Endometrial microvascular endothelial cells (primary cell): Measurements from ENCODE around the gene CLDN20. TPM values are rescaled to one million over a fixed set of nuclear protein-coding genes. Genes with fewer than 3 reads are reported as not detected.
"Not testable (repeated sequence)": the region's sequence is repeated elsewhere in the genome, so short reads cannot be mapped to it uniquely, and the experiment has no call there.

ENCODE experiments used
- in situ Hi-C: cut with HindIII; loops from 2 replicates; pipeline ENCODE4 v1.10.0; 2017; ENCODE audit warnings: low sequenced_read_pairs, low pct_unique_long_range_greater_than_20kb; ENCODE audit errors: inconsistent ontology term
- total RNA-seq: library from RNA; depleted of rRNA; stranded (reverse); fragments of >200 nt; gene quantifications from one replicate; pipeline ENCODE4 v1.2.3, GENCODE V29; 2015; ENCODE audit errors: inconsistent ontology term

CLDN20 gene
- total RNA-seq, 1 donor from 2014 or later = not detected

DNA sequence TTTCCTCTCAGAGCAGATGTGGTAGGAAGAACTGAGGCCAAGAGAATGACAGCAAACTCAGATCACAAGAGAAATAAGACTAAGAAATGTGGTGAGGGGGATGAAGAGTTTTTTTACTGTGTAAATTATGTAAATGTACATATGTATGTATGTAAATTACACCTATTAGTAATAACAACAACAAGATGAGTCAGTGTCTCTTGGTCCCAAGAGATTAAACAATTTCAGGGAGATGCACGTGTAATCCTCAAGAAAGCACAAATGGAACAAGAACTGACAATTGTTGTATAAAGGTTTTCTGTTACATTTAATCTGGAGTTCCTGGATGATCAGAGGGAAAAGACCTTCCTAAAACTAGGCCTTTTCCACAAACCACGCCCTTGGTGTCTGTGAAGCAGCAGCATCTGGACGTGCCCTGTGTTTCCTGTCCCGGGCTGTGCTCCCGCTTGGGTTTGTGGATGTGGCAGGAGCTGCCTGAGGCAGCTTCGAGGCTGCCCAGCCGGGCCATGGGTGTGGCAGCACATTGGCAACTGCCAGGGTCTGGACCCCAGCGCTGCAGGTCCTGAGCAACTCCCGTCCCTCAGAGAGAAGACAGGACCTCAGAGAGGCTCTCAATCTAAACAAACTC lies 994 bp downstream of the CLDN20 start:
- in situ Hi-C loops = no loop called here

DNA sequence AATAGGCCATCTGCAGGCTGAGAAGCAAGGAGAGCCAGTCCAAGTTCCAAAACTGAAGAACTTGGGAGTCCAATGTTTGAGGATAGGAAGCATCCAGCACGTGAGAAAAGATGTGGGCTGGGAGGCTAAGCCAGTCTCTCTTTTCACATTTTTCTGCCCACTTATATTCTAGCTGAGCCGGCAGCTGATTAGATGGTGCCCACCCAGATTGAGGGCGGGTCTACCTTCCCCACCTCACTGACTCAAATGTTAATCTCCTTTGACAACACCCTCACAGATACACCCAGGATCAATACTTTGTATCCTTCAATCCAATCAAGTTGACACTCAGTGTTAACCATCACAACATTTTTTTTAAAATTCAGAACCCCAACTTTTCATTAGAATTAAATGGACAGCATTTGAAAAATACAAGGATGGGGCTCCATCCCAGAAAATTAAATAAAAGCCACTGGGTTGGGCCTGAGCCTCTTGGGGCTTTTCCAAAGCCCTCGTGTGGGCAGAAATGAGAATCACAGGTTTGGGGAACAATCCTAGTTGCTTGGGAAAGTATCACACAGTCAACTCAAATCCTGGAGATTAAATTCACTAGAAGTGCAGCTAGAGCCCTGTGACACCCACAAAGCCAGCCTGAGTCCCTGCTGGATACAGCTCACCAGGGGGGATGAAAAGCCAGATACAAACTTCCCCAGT lies 2.2 kb downstream of the CLDN20 start:
- in situ Hi-C loops = no loop called here

DNA sequence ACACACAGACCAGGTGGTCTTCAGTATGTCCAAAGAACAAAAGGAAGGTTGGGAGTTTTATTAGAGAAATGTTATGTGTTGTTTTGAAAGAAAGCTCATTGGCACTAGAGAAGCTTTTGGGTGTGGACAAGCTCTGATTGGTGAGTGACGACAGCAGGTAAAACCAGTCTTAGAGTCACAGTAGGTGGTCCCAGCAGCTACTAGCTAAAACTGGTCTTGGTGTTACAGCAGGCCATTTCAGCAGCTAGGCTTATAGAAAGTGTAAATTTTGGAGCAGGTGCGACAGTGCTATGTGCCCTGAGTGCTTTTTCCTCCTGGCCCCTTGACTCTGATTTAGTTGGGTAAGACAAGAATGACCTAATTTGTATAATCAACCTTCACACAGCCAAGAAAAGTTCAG lies 3.6 kb downstream of the CLDN20 start:
- in situ Hi-C loops = no loop called here

DNA sequence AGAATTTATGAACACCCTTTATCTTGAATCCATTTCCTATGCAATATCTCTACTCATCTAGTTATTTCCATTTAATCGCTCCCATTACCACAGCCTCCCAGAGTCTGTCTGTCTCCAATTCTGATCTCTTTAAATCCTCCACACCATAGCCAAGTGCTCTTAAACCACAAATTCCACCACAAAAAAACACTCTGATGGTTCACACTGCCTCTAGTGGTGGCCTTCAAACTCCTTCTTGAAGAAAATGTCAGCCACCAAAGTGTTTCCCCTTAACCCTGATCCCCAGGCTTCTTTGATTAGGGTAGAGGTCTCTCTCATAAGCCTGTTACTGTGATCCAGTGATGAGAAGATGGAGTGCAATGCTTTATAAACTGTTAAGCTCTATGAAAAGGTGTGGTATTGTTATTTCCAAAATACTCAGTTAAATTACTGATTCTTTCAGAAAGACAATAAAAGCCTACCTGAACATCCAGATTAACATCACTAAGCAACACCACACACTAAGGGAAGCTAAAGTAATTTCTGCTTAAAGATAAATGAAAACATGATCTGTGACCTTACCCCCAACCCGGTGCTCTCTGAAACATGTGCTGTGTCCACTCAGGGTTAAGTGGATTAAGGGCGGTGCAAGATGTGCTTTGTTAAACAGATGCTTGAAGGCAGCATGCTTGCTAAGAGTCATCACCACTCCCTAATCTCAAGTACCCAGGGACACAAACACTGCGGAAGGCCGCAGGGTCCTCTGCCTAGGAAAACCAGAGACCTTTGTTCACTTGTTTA lies 4.5 kb downstream of the CLDN20 start:
- in situ Hi-C loops = not testable (repeated sequence)

DNA sequence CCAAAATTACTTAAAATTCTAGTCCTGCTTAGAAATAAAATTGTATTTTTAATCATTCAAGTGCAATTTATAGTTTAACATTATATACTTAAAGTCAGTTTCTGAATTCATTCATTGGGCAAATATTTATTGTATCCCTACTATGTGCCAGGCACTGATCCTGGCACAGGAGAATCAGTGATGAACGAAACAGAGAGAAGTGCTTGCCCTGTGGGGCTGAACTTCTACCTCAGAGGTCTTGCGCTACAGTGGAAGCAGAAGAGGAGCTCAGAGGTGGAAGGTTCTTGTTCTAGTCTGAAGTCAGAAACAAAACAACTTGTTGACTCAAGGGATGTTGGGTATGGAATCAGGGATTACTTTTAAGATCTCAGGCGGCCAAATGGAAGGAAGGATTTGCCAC lies 6.0 kb downstream of the CLDN20 start:
- in situ Hi-C loops = no loop called here

DNA sequence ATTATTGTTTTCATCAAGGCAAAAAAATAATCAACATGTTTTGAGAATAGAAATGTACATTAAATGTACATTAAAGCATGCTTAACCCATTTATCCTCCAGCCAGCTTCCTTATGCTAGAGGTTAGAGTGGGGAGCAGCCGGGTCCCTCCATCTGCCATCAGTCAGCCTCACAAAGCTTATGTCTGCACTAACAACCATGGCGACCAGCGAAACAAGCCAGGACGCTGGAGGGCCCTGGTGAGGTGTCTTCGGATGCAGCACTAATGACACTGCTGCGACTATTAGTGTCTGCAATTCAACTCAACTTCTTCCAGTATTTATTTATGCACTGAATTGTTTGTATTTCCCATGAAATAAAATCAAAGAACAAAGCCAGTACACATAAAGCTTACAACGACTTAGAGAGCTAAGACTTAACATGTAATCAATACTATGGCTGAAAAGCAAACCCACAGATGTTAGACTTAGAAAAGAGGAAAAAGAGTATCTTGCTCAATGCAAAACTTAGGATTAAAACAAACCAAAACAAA lies 6.8 kb downstream of the CLDN20 start:
- in situ Hi-C loops = no loop called here

DNA sequence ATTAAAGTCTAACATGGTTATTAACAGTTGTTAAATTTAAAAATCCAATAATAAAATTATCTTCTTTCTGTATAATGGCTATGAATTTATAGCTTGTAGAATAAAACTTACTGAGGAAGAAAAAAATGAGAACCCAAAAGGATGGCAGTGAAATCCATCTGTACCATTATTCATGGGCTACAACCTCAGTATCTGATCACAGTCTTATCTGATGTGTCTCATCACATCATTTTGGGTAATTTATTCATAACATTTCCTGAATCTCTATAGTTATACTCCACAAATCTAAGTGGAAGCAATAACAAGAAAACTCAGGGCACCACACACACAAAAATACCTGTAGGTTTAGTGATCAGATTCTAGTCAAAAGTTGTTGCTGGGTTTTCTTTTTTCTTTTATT lies 7.3 kb downstream of the CLDN20 start:
- in situ Hi-C loops = no loop called here

DNA sequence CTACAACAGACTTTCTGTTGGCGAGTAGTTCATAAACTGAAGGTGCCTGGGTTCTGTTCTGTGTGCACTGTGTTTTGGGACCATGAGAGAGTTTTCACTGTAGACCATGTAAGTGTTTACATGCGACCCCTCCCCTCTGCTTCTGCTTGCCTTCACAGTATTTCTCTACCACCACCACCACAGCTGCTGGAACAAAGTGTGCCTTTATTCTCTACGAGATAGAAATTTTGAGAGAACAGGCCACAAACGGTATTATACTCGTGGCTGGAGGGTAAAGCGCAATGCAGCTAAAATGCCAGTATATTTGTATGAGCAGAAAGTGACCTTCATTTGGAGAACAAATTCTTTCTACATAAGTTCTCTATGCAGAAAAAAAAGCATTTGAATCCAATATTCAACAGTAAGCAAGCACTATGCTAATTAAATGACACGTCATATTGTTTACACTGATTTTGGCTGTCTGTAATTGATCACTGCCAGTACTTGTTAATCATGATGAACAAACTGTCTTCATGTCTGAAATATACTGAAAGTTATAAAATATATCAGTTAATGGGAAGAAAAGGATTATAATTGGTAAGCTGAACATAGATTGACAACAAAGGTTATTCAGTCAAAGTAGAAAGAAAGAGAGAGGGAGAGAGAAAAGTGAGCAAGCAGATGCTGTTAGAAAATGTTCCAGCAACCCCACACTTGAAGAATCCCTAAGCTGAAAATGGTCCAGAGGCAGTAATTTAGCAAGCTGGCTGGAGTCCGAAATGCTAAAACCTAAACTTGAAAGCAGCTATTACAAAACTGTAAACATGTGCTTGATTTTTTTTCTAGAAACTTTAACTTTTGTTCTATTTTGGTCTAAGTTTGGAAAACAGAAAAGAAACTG lies 8.8 kb downstream of the CLDN20 start:
- in situ Hi-C loops = no loop called here

DNA sequence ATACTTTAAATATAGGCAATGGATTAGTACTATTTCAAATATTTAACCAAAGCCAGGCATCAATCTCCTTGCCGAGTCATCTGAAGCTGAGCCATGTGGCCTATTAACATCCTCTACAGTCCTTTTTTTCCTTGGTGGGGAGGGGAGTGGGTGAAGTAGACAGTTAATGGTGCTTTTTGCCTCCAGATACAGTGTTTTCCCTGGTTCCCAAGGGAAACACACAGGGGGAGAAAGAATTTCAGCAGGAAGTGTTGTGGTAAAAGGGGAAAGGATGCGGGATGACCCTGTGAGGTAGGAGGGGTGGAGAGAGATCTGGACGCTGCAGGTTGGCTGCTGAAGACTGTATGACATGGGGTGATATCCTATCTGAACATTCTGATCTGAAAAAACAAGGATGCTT lies 9.6 kb downstream of the CLDN20 start:
- in situ Hi-C loops = no loop called here

DNA sequence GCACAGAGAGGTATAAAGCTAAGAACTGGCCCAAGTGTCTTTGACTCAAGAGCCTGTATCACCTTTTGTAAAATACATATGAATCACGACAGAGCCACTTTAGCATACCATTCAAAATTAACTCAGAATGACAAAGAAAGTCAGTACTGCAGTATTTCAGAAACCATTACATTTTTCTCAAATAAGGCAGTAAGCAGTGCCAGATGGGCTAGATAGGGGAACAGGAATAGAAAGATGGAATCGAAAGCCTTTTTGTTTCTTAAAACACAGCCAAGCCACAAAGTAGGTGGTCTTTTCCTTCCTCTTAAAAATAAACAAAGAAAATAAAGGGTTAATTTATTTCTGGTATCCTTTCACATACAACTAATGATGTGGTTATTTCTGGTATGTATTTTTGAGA lies 10.3 kb downstream of the CLDN20 start:
- in situ Hi-C loops = no loop called here

DNA sequence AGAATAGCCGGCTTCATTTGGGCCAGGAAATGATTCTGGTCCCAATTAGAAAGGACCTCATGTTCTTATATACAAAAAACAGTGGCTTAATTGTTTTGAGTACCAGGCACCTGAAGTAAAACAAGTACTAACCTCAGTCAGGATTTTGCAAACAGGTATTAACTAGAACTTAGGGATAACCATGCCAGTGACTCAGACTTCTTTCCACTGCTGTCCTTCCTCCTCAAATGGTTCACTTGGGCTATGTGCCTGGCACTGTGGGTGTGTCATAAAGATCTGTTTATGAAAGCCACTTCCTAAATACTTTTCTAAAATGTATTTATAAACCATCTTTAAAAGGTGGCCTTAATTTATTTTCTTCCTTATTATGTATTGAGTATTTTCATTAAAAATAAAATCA lies 10.7 kb downstream of the CLDN20 start:
- in situ Hi-C loops = no loop called here

DNA sequence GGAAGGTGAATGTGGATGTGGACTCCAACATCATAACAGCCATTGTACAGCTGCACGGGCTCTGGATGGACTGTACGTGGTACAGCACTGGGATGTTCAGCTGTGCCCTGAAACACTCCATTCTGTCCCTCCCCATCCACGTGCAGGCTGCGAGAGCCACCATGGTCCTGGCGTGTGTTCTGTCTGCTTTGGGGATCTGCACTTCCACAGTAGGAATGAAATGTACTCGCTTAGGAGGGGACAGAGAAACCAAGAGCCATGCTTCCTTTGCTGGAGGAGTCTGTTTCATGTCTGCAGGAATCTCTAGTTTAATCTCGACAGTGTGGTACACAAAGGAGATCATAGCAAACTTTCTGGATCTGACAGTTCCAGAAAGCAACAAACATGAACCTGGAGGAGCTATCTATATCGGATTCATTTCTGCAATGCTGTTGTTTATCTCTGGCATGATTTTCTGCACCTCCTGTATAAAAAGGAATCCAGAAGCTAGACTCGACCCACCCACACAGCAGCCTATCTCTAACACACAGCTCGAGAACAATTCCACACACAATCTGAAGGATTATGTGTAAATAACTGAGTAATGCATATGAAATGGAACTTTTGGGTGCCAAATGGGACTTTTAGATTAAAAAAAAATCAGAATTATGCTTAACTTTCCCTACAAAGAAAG lies 12.1 kb downstream of the CLDN20 start:
- in situ Hi-C loops = no loop called here

DNA sequence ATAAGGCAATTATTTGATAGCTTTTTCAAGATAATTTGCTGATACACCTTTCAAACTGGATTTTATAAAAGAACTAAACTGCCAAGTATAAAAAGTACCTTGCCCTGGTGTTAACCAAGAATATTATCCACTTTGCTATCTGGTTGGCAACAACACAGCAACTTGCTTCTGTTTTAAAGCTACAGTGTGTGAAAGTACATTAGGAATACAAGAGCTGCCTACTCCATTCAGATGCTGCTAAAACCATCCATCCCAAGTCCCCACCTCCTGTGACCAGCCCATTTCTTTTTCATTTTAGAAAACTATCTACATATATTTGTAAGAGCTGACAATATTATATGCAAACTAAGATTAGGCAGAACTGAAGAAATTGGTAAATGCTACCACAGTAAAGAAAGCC lies 12.8 kb downstream of the CLDN20 start:
- in situ Hi-C loops = no loop called here

DNA sequence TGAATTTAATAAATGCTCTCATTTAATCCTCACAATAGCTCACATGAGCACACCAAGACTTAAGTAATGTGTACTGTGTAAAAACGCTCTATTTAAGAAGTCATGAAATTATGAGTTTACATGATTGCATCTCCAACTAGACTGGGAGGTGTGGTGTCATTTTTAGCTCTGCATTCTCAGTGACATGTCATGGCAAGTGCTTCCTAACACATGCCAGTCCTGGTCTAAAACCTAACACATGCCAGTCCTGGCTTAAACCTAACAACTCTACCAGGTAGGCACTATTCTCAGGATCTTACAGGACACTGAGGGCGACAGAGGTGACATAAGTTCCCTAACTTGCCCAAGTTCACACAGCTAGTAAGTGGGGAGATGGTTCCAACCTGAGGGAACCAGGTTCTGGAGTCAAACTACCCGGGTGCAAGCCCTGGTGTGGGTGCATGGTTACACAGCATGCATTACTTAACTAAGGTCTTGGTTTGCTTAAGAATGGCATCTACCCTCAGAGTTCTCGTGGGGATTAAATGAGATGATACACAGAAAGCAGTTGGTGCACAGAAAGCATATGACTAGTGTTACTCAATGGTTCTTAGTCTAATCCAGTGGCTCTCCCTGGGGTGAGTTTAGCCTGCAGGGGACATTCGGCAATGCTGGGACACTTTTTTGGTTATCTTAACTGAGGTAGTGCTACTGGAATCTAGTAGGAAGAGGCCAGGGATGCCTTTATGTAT lies 14.7 kb downstream of the CLDN20 start:
- in situ Hi-C loops = no loop called here

DNA sequence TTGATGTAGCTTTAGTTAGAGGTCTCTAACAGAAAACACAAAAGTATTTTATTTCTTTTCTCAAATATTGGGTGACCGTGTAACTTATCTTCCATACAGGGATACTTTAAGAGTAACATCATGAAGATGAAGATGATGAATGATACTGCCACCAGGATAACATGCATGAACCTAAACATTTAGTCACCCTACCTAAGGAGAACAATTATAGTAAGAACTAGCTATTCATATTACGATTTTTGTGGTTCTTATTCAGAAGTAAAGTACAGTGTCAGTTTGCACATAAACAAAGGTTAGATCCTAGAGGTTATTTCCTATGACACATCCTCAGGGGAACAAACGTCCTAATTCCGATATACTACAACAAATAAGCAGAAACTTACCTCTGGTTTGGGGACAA lies 21.0 kb downstream of the CLDN20 start:
- in situ Hi-C loops = no loop called here

DNA sequence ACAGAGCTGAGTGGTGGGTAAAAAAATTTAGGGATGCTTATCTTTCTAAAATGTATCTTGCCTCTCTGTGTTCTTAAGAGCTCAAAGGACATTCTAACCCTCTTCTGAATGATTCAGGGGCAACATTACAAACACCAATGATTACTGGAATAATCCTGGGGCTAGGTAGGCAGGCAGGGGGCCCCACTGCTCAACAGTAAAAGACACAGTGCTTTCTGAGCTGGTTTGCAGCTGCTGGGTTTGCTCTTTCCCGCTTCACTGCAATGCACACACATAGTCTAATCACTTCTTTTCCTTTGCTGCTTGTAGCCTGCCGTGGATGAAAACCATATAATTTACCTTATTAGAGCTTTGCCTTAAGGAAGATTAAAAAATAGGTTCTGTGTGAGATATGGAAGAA lies 23.9 kb downstream of the CLDN20 start:
- in situ Hi-C loops = no loop called here

DNA sequence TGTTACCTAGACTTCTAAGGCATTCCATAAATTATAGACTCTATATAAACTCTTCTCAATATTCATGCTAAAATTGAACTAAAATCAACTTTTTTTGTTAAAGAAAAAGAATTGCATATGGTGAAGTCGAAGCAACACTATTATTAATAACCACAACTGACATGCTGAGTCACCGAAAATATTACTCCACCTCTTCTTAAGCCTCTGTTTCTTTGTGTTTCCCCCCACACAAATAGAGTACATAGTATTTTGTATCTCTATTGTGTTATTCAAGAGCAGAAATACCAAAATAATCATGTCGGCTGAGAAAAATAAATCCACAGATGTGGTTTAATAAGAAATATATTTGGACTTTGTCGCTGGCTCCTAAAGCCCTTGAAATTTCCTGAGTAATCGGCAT lies 26.7 kb downstream of the CLDN20 start:
- in situ Hi-C loops = no loop called here

DNA sequence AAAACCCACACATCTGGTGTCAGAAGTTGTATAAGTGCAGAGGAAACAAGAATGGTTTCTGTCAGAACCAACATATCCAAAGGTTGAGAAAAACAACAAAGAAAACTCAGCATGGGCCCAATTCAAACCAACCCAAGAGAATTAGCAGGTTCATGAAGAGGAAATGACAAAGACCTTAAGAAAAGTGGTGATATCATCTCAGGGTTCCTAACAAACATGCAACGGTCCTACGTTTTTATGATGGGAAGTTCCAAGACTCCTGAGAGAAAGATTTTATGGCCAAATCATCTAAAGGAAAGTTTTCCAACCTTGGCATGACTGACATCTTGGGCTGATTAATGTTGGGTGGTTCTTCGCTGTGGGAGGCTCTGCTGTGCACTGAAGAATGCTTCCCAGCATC lies 27.5 kb downstream of the CLDN20 start:
- in situ Hi-C loops = no loop called here
